D721Med (cell line): Measurements from ENCODE around the gene APCDD1.
"Not testable (repeated sequence)": the region's sequence is repeated elsewhere in the genome, so short reads cannot be mapped to it uniquely, and the experiment has no call there.

ENCODE experiments used
- DNase-seq: peaks from one replicate; pipeline ENCODE4 v3.0.0; 2011; ENCODE audit warnings: low spot score; ENCODE audit not compliant: insufficient read length
- FAIRE-seq: peaks from 2 replicates; lab custom pipeline; 2011; peaks lifted over from hg19 to GRCh38; lab: Jason Lieb, UNC
- CTCF ChIP-seq: IDR thresholded peaks from 2 replicates; pipeline ENCODE4 v1.5.1; 2012; ENCODE audit warnings: mild to moderate bottlenecking, control low read depth; ENCODE audit not compliant: insufficient read depth; ENCODE audit errors: missing control alignments

The APCDD1 gene

GRCh38 chr18:10499230-10499629, 44.8 kb downstream of the APCDD1 start:
- DNase-seq = no peak
- FAIRE-seq = no peak
- TF ChIP-seq CTCF = no peak

GRCh38 chr18:10500038-10500437, 45.6 kb downstream of the APCDD1 start:
- TF ChIP-seq CTCF = no peak
- FAIRE-seq = no peak
- no peak for DNase-seq

GRCh38 chr18:10504723-10505122, 50.3 kb downstream of the APCDD1 start:
- FAIRE-seq (no peak), DNase-seq (no peak)
- no peak for TF ChIP-seq CTCF

GRCh38 chr18:10505892-10506291, 51.5 kb downstream of the APCDD1 start:
- FAIRE-seq = not testable (repeated sequence)

GRCh38 chr18:10508591-10508990, 54.2 kb downstream of the APCDD1 start:
- no peak for TF ChIP-seq CTCF
- DNase-seq = no peak
- FAIRE-seq = no peak

More at GRCh38 chr18:10505892-10506291, 51.5 kb downstream of the APCDD1 start:
- DNase-seq = not testable (repeated sequence)

- TF ChIP-seq CTCF = no peak
- DNase-seq (no peak), FAIRE-seq (no peak)
Observed at GRCh38 chr18:10511236-10511635, 56.8 kb downstream of the APCDD1 start.

GRCh38 chr18:10514082-10514481, 59.6 kb downstream of the APCDD1 start:
- no peak for DNase-seq
- no peak for FAIRE-seq
- no peak for TF ChIP-seq CTCF

GRCh38 chr18:10514601-10515000, 60.2 kb downstream of the APCDD1 start:
- FAIRE-seq (no peak), DNase-seq (no peak)
- no peak for TF ChIP-seq CTCF
